ENCODE results near the gene QPRT. TPM values are rescaled to one million over a fixed set of nuclear protein-coding genes. Genes with fewer than 3 reads are reported as not detected.

QPRT gene
- total RNA-seq, 1 donor from 2014 or later: 20.7 TPM

DNA sequence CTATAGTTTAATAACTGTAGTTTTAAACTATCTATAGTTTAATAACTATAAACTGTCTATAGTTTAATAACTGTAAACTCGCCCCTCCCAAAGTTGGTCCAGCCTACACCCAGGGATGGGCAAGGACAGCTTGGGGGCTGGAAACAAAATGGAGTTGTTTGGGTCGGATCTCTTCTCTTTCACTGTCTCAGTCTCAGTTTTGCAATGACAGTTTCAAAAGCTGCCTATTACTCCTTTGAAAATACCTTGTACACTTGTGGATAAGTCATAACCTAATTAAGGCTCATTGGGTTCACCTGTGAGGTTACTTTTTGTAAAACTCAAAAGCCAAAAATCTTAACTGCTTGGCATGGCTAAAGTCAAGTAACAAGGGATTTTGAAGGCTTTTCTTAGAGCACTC, 35.4 kb downstream of the QPRT start:
- TF ChIP-seq, protein P1, sequence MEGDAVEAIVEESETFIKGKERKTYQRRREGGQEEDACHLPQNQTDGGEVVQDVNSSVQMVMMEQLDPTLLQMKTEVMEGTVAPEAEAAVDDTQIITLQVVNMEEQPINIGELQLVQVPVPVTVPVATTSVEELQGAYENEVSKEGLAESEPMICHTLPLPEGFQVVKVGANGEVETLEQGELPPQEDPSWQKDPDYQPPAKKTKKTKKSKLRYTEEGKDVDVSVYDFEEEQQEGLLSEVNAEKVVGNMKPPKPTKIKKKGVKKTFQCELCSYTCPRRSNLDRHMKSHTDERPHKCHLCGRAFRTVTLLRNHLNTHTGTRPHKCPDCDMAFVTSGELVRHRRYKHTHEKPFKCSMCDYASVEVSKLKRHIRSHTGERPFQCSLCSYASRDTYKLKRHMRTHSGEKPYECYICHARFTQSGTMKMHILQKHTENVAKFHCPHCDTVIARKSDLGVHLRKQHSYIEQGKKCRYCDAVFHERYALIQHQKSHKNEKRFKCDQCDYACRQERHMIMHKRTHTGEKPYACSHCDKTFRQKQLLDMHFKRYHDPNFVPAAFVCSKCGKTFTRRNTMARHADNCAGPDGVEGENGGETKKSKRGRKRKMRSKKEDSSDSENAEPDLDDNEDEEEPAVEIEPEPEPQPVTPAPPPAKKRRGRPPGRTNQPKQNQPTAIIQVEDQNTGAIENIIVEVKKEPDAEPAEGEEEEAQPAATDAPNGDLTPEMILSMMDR (IDR thresholded peaks at IDR 0.05): no peak
- no peak for DNase-seq (ENCODE audit: low spot score)
- Mint-ChIP-seq H3K9me3 (ENCODE audit: low read depth) (no peaks in the 10 kb centered on the region), H3K27ac (ENCODE audit: unreplicated experiment) (no peak overlapping the region), H3K4me1 (ENCODE audit: low read depth) (peaks cover 11% of the 10 kb centered on the region), H3K4me3 (ENCODE audit: unreplicated experiment) (no peak overlapping the region), H3K27me3 (ENCODE audit: low read depth) (no peaks in the 10 kb centered on the region), H3K36me3 (ENCODE audit: low read depth) (no peaks in the 10 kb centered on the region)

DNA sequence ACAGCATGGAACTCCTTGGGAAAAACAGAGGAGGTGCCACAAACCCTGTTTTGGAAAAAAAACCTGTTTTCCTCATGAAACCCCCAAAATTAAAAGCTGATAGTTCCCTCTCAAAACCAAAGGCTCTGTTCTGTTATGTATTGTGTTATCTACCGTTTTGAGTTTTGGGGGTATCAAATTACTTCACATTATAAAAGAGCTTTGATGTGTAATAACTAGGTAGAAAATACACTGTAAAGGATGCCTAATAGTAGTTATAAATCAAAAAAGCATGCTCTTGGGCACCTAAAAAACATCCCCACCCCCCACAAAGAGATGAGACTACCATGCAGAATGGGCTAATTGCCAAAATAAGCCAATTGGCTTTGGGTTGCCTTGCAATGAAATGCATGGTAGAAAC, 36.0 kb downstream of the QPRT start:
- Mint-ChIP-seq H3K27me3 (ENCODE audit: low read depth) (no peaks in the 10 kb centered on the region), H3K9me3 (ENCODE audit: low read depth) (no peaks in the 10 kb centered on the region), H3K4me3 (ENCODE audit: unreplicated experiment) (no peak overlapping the region), H3K27ac (ENCODE audit: unreplicated experiment) (no peak overlapping the region), H3K4me1 (ENCODE audit: low read depth) (peaks cover 8% of the 10 kb centered on the region), H3K36me3 (ENCODE audit: low read depth) (no peaks in the 10 kb centered on the region)
- TF ChIP-seq, protein P1 (IDR thresholded peaks at IDR 0.05): no peak
- no peak for DNase-seq (ENCODE audit: low spot score)

DNA sequence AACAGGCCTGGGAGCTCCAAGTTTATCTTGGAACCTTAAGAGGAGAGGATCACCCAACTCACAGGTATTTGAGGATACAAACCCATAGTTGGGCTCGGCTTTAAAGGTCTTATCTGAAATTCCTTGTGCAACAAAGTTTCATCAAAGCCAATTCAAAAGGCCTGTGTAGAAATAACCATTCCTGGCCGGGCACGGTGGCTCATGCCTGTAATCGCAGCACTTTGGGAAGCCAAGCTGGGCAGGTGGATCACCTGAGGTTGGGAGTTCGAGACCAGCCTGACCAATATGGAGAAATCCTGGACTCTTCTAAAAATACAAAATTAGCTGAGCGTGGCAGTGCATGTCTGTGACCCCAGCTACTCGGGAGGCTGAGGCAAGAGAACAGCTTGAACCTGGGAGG, 38.1 kb downstream of the QPRT start:
- Mint-ChIP-seq H3K4me3 (ENCODE audit: unreplicated experiment) (no peak overlapping the region), H3K9me3 (ENCODE audit: low read depth) (no peaks in the 10 kb centered on the region), H3K4me1 (ENCODE audit: low read depth) (peaks cover 5% of the 10 kb centered on the region), H3K27ac (ENCODE audit: unreplicated experiment) (no peak overlapping the region), H3K36me3 (ENCODE audit: low read depth) (no peaks in the 10 kb centered on the region), H3K27me3 (ENCODE audit: low read depth) (no peaks in the 10 kb centered on the region)
- TF ChIP-seq, protein P1 (IDR thresholded peaks at IDR 0.05): no peak
- no peak for DNase-seq (ENCODE audit: low spot score)

DNA sequence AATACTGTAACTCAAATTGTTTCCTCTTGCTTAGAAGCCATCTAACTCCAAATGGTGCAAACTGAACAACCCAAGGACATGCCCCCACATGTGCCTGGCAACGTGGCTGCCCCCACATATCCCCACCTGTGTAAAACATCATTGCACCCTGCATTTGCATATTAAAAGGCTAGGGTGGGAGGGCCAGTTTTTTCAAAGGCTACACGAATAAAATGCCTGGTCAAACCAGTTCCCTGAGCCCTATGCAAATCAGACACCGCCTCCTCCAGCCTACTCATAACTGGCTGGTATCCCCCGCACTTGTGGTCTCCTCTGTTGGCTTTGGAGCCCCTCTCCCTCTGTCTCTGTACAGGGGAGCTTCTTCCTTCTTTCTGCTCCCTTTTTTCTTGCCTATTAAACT, 40.1 kb downstream of the QPRT start:
- Mint-ChIP-seq H3K36me3 (ENCODE audit: low read depth) (no peaks in the 10 kb centered on the region), H3K27me3 (ENCODE audit: low read depth) (no peaks in the 10 kb centered on the region), H3K27ac (ENCODE audit: unreplicated experiment) (no peak overlapping the region), H3K9me3 (ENCODE audit: low read depth) (no peaks in the 10 kb centered on the region), H3K4me3 (ENCODE audit: unreplicated experiment) (no peak overlapping the region), H3K4me1 (ENCODE audit: low read depth) (peaks cover 5% of the 10 kb centered on the region)
- TF ChIP-seq, protein P1 (IDR thresholded peaks at IDR 0.05): no peak
- peak; percentile 10 for DNase-seq (ENCODE audit: low spot score)

DNA sequence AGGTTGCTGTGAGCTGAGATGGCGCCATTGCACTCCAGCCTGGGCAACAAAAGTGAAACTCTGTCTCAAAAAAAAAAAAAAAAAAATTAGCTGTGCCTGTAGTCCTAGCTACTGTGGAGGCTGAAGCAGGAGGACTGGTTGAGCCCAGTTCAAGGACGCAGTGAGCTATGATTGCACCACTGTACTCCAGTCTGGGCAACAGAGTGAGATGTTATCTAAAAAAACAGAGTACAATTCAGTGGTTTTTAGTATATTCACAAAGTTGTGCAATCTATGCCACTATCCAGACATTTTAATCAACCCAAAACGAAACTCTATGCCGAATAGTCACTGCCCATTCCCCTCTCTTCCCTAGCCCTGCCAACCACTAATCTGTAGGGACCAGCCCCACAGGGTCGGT, 41.7 kb downstream of the QPRT start:
- TF ChIP-seq, protein P1 (IDR thresholded peaks at IDR 0.05): no peak
- no peak overlapping the region for H3K4me3 Mint-ChIP-seq (ENCODE audit: unreplicated experiment)
- no peak for DNase-seq (ENCODE audit: low spot score)
- no peak overlapping the region for H3K27ac Mint-ChIP-seq (ENCODE audit: unreplicated experiment)
- H3K36me3 Mint-ChIP-seq (ENCODE audit: low read depth): no peaks in the 10 kb centered on the region
- H3K4me1 Mint-ChIP-seq (ENCODE audit: low read depth): peaks cover 5% of the 10 kb centered on the region
- no peaks in the 10 kb centered on the region for H3K9me3 Mint-ChIP-seq (ENCODE audit: low read depth)
- H3K27me3 Mint-ChIP-seq (ENCODE audit: low read depth): no peaks in the 10 kb centered on the region
